GM12872 (cell line): Measurements from ENCODE around the gene GUCY1A1.

Experiments
- CTCF ChIP-seq: IDR thresholded peaks from 3 replicates; pipeline ENCODE4 v1.5.1; 2011; ENCODE audit warnings: low read depth, mild to moderate bottlenecking, low read length, moderate library complexity; ENCODE audit not compliant: insufficient read depth

Gene GUCY1A1

GRCh38 chr4:155653052-155653451, 13.6 kb upstream of the GUCY1A1 start:
- no peak for TF ChIP-seq CTCF

GRCh38 chr4:155656025-155656424, 10.6 kb upstream of the GUCY1A1 start:
- TF ChIP-seq CTCF: no peak

GRCh38 chr4:155657169-155657568, 9.5 kb upstream of the GUCY1A1 start:
- no peak for TF ChIP-seq CTCF

- TF ChIP-seq CTCF: no peak
Measured at GRCh38 chr4:155657985-155658680, 8.5 kb upstream of the GUCY1A1 start.

- TF ChIP-seq CTCF: no peak
Measured at GRCh38 chr4:155658681-155659064, 8.0 kb upstream of the GUCY1A1 start.

- TF ChIP-seq CTCF: no peak
Measured at GRCh38 chr4:155659176-155659575, 7.5 kb upstream of the GUCY1A1 start.

GRCh38 chr4:155660436-155660835, 6.2 kb upstream of the GUCY1A1 start:
- no peak for TF ChIP-seq CTCF
